Transverse colon (tissue), 4 donors: ENCODE measurements around the gene MACROD1.

ENCODE experiments used
- POLR2AphosphoS5 ChIP-seq, 3 donors: sonication (generic); formaldehyde crosslinking; IDR thresholded peaks; one replicate each; pipeline ENCODE4 v1.6.1; 2016; ENCODE audit warnings: antibody characterized with exemption in 3 of 3
- TF ChIP-seq, protein P1 (sequence below), 5 experiments: fragments of 200-600 bp in 3 of 5; fragments of 450-650 bp in 2 of 5; sonication (generic) in 3 of 5; IDR thresholded peaks; 1 replicate in 2 of 5; 2 replicates in 3 of 5; pipeline ENCODE4 v1.5.1; 2016 to 2017; ENCODE audit warnings: antibody characterized with exemption in 5 of 5, inconsistent platforms in 3 of 5, mild to moderate bottlenecking in 2 of 5, moderate library complexity in 1 of 5

GRCh38 chr11:64056861-64057260 is 109.1 kb downstream of the MACROD1 start:
- TF ChIP-seq, protein P1, sequence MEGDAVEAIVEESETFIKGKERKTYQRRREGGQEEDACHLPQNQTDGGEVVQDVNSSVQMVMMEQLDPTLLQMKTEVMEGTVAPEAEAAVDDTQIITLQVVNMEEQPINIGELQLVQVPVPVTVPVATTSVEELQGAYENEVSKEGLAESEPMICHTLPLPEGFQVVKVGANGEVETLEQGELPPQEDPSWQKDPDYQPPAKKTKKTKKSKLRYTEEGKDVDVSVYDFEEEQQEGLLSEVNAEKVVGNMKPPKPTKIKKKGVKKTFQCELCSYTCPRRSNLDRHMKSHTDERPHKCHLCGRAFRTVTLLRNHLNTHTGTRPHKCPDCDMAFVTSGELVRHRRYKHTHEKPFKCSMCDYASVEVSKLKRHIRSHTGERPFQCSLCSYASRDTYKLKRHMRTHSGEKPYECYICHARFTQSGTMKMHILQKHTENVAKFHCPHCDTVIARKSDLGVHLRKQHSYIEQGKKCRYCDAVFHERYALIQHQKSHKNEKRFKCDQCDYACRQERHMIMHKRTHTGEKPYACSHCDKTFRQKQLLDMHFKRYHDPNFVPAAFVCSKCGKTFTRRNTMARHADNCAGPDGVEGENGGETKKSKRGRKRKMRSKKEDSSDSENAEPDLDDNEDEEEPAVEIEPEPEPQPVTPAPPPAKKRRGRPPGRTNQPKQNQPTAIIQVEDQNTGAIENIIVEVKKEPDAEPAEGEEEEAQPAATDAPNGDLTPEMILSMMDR (IDR thresholded peaks at IDR 0.05) = no peak
- TF ChIP-seq POLR2AphosphoS5 (IDR thresholded peaks at IDR 0.05) = no peak
